RPMI7951 (cell line): ENCODE data around the gene HTRA3. TPM values are rescaled to one million over a fixed set of nuclear protein-coding genes. Genes with fewer than 3 reads are reported as not detected.
A peak's percentile ranks its signal among the peaks of the same experiment; 100 is the strongest.

Experiments used
- DNase-seq: peaks from one replicate; pipeline ENCODE4 v3.0.0-alpha.2; 2012; ENCODE audit warnings: low read depth
- total RNA-seq: library from RNA; depleted of rRNA; stranded (reverse); fragments of >200 nt; shearing (Covaris generic); gene quantifications from 2 replicates; pipeline ENCODE4 v1.2.3, GENCODE V29; 2014; rRNA removed

HTRA3 gene
- total RNA-seq, result 7.8 and 8.6 TPM in 2 replicates

- DNase-seq, result peak; percentile 54
Measured at GRCh38 chr4:8269535-8270417, at the start of gene HTRA3. HTRA3 (plus strand) TSS chr4:8269754; CDS start chr4:8269969, 215 bp downstream.

GRCh38 chr4:8220661-8221450 lies 48.7 kb upstream of the HTRA3 start:
- DNase-seq, result no peak

DNA sequence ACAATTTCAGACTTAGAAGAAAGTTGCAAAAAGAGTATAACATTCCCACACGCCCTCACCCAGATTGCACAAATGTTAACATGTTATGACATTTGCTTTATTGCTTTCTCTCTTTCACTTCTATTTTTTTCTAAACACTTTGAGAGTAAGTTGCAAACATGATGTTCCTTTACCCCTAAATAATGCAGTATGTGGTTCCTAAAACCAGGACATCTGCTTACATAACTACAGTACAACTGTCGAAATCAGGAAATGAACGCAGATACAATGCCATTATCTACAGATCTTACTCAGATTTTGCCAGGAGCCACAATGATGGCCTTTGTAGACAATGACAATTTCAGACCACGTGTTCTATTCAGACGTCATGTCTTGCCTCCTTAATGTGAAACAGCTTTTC lies 48.1 kb upstream of the HTRA3 start:
- peak; percentile 92 for DNase-seq

DNA sequence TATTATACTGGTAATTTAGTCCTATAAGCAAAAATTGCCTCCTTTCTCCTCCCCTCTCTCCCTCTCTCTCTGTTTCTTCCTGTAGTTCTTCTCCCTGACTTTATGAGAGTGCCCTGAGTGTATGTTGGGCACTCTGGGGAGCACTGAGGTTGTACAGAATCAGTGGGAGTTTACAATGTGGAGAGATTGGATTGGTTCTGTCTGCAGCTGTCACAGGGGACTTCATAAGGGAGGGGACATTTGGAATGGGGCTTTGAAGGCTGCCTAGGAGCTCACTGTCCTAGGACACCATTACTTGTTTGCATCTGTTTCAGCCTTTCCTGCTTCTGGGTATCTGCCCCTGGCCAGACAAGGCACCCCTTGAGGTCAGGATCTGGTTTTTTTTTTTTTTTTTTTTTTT lies 47.6 kb upstream of the HTRA3 start:
- peak; percentile 35 for DNase-seq

DNA sequence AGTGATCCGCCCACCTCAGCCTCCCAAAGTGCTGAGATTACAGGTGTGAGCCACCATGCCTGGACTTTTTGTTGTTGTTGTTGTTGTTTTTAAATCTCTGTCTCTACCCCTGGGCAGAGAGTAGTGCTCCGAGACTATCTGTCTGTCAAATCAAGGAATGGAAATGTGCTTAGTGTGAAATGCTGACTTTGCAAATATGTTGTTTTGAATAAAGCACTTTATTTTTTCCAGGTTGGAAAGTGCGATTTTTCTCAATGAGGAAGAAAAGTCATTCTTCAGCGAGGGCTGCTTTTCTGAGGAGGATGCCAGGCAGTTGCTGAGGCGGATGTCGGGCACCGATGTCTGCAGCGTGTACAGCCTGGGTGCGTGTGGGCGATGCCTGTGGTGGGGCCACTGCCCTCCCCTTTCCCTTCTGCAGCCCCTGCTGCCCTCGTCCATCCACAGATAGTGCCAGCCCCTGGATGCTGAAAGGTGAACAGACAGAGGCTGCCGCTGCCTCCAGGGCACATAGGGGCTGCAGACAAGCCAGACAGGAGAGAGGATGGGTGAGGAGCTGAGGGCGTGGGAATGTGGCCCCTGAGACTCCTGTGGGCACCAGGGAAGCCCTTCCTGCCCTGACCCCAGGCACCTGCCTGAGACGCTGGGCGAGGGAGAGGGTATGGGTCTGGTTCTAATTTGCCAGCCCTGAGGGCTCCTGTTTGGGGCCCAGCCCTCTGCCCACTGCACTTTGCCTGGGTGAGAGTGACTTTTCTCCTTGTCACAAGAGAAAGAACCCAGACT lies 46.8 kb upstream of the HTRA3 start:
- no peak for DNase-seq

GRCh38 chr4:8224267-8224974 lies 45.1 kb upstream of the HTRA3 start:
- no peak for DNase-seq

GRCh38 chr4:8224975-8225625 lies 44.5 kb upstream of the HTRA3 start:
- no peak for DNase-seq

DNA sequence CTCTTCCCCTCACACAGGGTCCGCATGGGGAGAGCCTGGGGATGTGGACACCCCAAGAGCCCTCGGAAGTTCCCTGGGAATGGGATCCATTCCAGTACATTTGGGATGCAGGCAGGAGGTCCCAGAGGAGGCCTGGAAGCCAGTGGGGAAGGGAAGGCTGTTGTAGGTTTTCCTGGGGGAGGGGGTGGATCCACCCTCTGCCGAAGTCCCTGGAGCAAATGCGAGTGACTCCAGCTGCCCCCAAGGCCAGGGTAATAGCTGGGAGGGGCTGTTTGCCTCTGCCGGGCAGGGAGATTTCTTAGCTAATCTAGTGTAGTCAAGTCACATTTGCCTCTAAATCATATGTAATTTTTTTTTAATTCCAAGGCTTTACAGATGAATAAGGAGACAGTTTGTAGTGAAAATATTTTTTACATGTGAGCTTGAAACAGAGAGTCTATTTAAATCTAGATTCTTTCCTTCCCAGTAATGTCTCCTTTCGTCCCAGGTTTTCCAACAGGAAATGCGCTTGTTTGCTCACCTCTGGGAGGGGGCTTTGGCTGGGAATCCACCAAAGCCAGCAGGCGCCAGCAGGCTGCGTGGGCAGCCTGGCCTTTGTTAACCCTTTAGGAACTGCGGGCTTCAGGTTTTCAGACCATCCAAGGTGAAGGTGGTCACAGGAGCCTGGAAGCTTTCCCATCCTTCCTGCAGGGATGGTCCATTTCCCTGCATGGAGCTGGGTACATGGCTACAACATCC lies 43.7 kb upstream of the HTRA3 start:
- DNase-seq, result no peak

- no peak for DNase-seq
Measured at GRCh38 chr4:8227201-8227770, 42.3 kb upstream of the HTRA3 start.

GRCh38 chr4:8227771-8228318 lies 41.7 kb upstream of the HTRA3 start:
- DNase-seq, result no peak

DNA sequence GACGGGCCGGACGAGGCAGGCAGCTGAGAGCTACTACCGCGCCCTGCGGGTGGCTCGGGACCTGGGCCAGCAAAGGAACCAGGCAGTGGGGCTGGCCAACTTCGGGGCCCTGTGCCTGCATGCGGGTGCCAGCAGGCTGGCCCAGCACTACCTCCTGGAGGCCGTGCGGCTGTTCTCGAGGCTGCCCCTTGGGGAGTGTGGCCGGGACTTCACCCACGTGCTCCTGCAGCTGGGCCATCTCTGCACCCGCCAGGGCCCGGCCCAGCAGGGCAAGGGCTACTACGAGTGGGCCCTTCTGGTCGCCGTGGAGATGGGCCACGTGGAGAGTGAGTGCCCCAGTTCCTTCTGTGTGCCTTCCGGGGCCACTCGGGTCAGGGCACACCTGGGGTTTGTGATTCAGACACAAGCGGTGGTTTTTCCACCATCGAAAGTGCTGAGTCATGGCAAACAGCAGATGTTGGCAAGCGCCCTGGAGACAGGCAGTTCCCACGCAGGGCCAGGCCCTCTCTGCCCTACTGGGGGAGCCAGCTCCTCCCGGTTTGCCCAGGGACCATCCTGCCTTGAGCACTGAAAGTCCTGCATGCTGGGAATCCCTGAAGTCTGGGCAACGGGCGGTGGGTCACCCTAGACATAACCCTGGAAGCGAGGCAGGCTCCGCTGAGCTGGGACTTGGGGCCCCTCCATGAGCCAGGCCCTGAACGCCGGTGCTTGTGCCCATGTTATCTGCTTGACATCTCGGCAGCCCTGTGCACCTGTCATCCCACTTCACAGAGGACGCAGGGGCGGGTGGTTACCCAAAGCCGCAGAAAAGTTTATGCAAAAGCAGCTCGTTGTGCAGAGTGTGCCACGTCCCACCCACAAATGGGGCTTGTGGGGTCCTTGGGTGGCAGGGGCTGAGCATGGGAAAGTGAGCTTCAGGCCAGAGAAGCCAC lies 41.0 kb upstream of the HTRA3 start:
- peak; percentile 96 for DNase-seq

- no peak for DNase-seq
Measured at GRCh38 chr4:8229331-8229975, 40.1 kb upstream of the HTRA3 start.

- no peak for DNase-seq
Measured at GRCh38 chr4:8230033-8230432, 39.5 kb upstream of the HTRA3 start.

DNA sequence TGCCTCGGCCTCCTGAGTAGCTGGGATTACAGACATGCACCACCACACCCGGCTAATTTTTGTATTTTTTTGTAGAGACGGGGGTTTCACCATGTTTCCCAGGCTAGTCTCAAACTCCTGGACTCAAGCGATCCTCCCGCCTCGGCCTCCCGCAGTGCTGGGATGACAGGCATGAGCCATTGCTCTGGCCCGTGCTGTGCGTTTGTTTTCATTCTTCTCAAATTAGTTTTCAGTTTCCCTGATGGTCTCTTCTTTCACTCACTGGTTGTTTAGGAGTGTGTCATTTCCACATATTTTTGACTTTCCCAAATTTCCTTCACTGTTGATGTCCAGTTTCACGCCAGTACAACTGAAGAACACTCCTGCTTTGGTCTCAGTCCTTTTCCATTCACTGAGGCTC lies 38.7 kb upstream of the HTRA3 start:
- no peak for DNase-seq

- no peak for DNase-seq
Measured at GRCh38 chr4:8231551-8232049, 38.0 kb upstream of the HTRA3 start.

DNA sequence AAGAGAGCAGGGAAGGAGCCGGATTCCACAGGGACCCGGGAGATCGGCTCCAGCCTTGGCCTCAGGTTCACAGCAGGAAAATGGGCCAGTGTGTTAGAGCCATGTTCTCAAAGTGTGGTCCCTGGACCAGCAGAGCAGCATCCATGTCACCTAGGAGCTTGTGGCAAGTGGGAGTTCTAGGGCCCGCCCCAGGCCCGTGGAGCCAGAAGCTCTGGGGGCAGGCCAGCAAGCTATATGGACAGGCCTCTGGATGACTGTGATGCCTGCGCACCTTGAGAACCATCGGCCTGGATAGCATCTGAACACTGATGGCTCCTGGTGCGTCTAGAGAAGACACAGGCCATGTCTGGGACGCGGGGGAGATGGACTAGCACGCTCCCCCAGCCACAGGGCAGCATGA lies 36.8 kb upstream of the HTRA3 start:
- DNase-seq, result no peak

DNA sequence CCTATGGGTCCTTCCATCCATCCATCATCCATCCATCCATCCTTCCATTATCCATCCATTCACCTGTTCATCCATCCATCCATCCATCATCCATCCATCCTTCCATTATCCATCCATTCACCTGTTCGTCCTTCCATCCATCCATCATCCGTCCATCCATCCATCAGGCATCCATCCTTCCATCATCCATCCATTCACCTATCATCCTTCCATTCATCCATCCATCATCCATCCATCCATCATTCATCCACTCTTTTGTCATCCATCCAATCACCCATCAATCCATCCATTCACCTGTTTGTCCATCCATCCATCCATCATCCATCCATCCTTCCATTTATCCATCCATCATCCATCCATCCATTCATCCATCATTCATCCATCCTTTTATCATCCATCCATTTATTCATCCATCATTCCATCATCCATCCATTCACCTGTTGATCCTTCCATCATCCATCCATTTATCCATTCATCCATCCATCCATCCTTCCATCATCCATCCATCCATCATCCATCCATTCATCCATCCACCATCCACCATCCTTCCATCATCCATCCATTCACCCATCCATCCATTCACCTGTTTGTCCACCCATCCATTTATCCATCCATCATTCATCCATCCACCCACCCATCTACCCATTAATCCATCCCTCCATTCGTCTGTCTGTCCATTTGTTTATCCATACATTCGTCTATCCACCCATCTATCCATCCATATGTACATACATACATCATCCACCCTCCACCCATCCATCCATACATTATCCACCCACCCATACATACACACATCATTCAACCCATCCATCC lies 35.7 kb upstream of the HTRA3 start:
- DNase-seq, result no peak
